C4-2B (cell line): ENCODE data around the gene STARD3NL.

Experiments
- H3K27ac ChIP-seq: fragments of 450-650 bp; 2 replicates; pipeline ENCODE4 v1.5.1; 2017
- CTCF ChIP-seq: fragments of 450-650 bp; conservative IDR thresholded peaks from 2 replicates; pipeline ENCODE4 v1.5.1; 2017; ENCODE audit warnings: mild to moderate bottlenecking
- ZFX ChIP-seq: fragments of 450-650 bp; IDR thresholded peaks from 2 replicates; pipeline ENCODE4 v1.6.1; 2017

Gene STARD3NL

GRCh38 chr7:38185395-38186307 lies 7.6 kb downstream of the STARD3NL start:
- TF ChIP-seq CTCF (no peak), ZFX (no peak)
- no peak overlapping the region for H3K27ac ChIP-seq

DNA sequence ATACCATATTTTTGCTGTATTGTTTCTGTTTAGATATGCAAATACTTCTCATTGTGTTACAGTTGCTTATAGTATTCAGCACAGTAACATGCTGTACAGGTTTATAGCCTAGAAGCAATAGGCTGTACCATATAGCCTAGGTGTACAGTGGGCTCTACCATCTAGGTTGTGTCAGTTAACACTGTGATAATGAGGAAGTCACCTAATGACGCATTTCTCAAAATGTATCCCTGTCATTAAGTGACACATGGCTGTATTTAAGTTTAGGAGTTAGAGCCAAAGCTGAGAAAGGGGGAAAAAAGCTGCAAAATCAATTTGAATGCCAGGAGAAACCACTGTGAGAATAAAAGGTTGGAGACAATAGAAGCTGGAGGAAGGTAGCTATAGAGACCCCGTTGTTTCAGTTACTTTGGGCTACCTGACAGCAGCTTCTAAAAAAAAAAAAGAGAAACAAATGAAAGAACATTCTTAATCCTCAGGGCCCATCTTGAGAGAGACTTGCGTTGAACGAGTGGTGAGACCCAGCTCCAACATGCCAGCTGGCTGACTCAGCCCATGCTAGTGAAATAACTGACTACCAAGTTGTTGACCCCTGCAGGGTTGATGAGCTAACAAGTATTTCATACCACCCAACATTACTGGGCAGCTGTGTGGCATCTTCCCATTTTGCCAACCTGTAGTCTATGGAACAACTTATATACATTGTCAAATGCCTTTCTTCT lies 8.7 kb downstream of the STARD3NL start:
- H3K27ac ChIP-seq: no peak overlapping the region

DNA sequence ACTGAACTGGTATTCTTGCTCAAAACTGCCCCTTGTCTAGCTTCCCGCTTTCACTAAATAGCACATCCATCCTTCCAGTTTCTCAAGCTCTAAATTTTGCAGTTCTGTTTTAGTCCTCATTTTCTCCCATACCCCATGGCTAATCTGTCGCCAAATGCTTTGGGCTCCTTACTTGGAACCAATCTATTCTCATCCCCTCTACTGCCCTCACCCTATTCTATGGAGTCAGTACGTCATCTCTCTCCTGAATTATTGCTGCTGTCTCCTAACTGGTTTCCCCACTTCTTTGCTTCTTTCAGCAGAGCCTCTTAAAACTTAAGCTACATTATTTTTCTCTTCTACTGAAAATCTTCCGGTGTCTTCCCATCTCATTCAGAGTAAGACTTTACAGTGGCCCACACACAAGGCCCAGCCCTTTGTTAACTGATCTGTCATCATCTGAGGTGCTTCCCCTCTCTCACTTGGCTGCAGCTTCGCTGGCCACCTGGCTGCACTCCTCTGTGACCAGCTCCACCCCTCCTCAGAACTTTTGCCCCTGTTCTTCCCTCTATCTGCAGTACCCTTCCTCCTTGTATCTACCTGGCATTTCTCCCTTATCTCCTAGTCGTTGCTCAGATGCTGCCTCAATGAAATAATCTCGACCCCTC lies 9.9 kb downstream of the STARD3NL start:
- no peak overlapping the region for H3K27ac ChIP-seq
- TF ChIP-seq ZFX (no peak), CTCF (no peak)

More for the DNA sequence above, 8.7 kb downstream of the STARD3NL start:
- TF ChIP-seq CTCF (no peak), ZFX (no peak)

GRCh38 chr7:38189231-38189938 lies 11.3 kb downstream of the STARD3NL start:
- TF ChIP-seq CTCF (no peak), ZFX (no peak)
- no peak overlapping the region for H3K27ac ChIP-seq

- H3K27ac ChIP-seq: no peak overlapping the region
- TF ChIP-seq CTCF (no peak), ZFX (no peak)
These were observed 12.0 kb downstream of the STARD3NL start for GRCh38 chr7:38190011-38190410.

GRCh38 chr7:38191791-38192190 lies 13.7 kb downstream of the STARD3NL start:
- H3K27ac ChIP-seq: no peak overlapping the region

More at GRCh38 chr7:38191791-38192190, 13.7 kb downstream of the STARD3NL start:
- TF ChIP-seq ZFX (no peak), CTCF (no peak)
